Measurements from ENCODE around the gene COG5.

COG5 gene

GRCh38 chr7:107166736-107167426 is 396.8 kb downstream of the COG5 start (continued):
- peak; percentile 95 for TF ChIP-seq ZNF362 (tag by site-specific recombination; IDR thresholded peaks at IDR 0.05)
- no peak for TF ChIP-seq KLF8 (tag by site-specific recombination; IDR thresholded peaks at IDR 0.05)

- no peak overlapping the region for H3K27ac ChIP-seq (ENCODE audit: extremely low read depth, low read depth, low read length)
- TF ChIP-seq ZNF600 (tag by site-specific recombination; IDR thresholded peaks at IDR 0.05) (peak; percentile 67), ZBTB1 (tag by site-specific recombination; IDR thresholded peaks at IDR 0.05) (no peak), ZNF426 (tag by site-specific recombination; IDR thresholded peaks at IDR 0.05) (no peak), ZBTB17 (tag by site-specific recombination; IDR thresholded peaks at IDR 0.05) (peak; percentile 74), ZNF335 (tag by site-specific recombination; conservative IDR thresholded peaks at IDR 0.05) (0 out of 2 replicates have a peak, but pooled peaks have one; percentile 12), PATZ1 (tag by site-specific recombination; IDR thresholded peaks at IDR 0.05) (no peak), ZNF155 (tag by site-specific recombination; IDR thresholded peaks at IDR 0.05) (no peak)
- no peak overlapping the region for H3K4me3 ChIP-seq (ENCODE audit: low read depth, low read length)
- no peaks in the 10 kb centered on the region for H3K36me3 ChIP-seq (ENCODE audit: control insufficient read depth in 2 of 2, insufficient read depth in 1 of 2, low read length in 2 of 2)
- CTCF ChIA-PET = interaction anchor here (0.7 to 1.6 kb wide), 5 partner anchors 13 to 559 kb away, joined by 3 to 5 read pairs (median 4); no protein-coding TSS in a partner anchor
- H3K4me1 ChIP-seq (ENCODE audit: control insufficient read depth, insufficient read depth, low read length) = peaks cover 3% of the 10 kb centered on the region; the same call in 1 of the 2 replicates
- POLR2A ChIA-PET = no interaction called here
- no peaks in the 10 kb centered on the region for H3K9me3 ChIP-seq (ENCODE audit: control insufficient read depth, insufficient read depth, low read depth, low read length)
Observed at GRCh38 chr7:107165341-107165740, 398.4 kb downstream of the COG5 start.

- TF ChIP-seq ZSCAN18 (tag by site-specific recombination; IDR thresholded peaks at IDR 0.05) (no peak), PRDM6 (tag by site-specific recombination; IDR thresholded peaks at IDR 0.05) (peak; percentile 77)
- POLR2A ChIA-PET = interaction anchor here (0.7 kb wide), 1 partner anchor 874 kb away, joined by 3 read pairs; no protein-coding TSS in a partner anchor
- no peak overlapping the region for H3K27ac ChIP-seq (ENCODE audit: extremely low read depth, low read depth, low read length)
- CTCF ChIA-PET = interaction anchor here (0.6 to 1.4 kb wide), 4 partner anchors 13 to 506 kb away, joined by 3 read pairs; no protein-coding TSS in a partner anchor
- H3K36me3 ChIP-seq (ENCODE audit: control insufficient read depth in 2 of 2, insufficient read depth in 1 of 2, low read length in 2 of 2) = no peaks in the 10 kb centered on the region
- H3K4me1 ChIP-seq (ENCODE audit: control insufficient read depth, insufficient read depth, low read length) = peaks cover 3% of the 10 kb centered on the region; the same call in 1 of the 2 replicates
- H3K4me3 ChIP-seq (ENCODE audit: low read depth, low read length) = no peak overlapping the region
- H3K9me3 ChIP-seq (ENCODE audit: control insufficient read depth, insufficient read depth, low read depth, low read length) = no peaks in the 10 kb centered on the region
Observed at GRCh38 chr7:107164092-107164491, 399.6 kb downstream of the COG5 start.

- Histone ChIP-seq H3K27ac (ENCODE audit: extremely low read depth, low read depth, low read length) (no peak overlapping the region), H3K36me3 (ENCODE audit: control insufficient read depth in 2 of 2, insufficient read depth in 1 of 2, low read length in 2 of 2) (no peaks in the 10 kb centered on the region), H3K4me3 (ENCODE audit: low read depth, low read length) (no peak overlapping the region), H3K4me1 (ENCODE audit: control insufficient read depth, insufficient read depth, low read length) (peaks cover 3% of the 10 kb centered on the region; the same call in 1 of the 2 replicates), H3K9me3 (ENCODE audit: control insufficient read depth, insufficient read depth, low read depth, low read length) (no peaks in the 10 kb centered on the region)
- ChIA-PET CTCF (interaction anchor here (1.0 kb wide), 1 partner anchor 12 kb away, joined by 3 read pairs; no protein-coding TSS in a partner anchor), POLR2A (no interaction called here)
- TF ChIP-seq ZNF423 (tag by site-specific recombination; IDR thresholded peaks at IDR 0.05) = no peak
- no peak for TF ChIP-seq GLI2 (tag by site-specific recombination; IDR thresholded peaks at IDR 0.05; ENCODE audit: borderline replicate concordance, low read depth)
- no peak for TF ChIP-seq ZNF426 (tag by site-specific recombination; IDR thresholded peaks at IDR 0.05)
- no peak for TF ChIP-seq ZBTB20 (tag by site-specific recombination; IDR thresholded peaks at IDR 0.05)
- TF ChIP-seq ZNF639 (tag by site-specific recombination; IDR thresholded peaks at IDR 0.05) = no peak
- TF ChIP-seq ZNF311 (tag by site-specific recombination; IDR thresholded peaks at IDR 0.05; ENCODE audit: borderline replicate concordance) = no peak
- no peak for TF ChIP-seq ZNF670 (tag by site-specific recombination; IDR thresholded peaks at IDR 0.05; ENCODE audit: low read depth)
Observed at GRCh38 chr7:107162475-107162874, 401.2 kb downstream of the COG5 start.

Data from HEK293 (cell line).